ENCODE data around the gene ORC3.
"Not testable (repeated sequence)": the region's sequence is repeated elsewhere in the genome, so short reads cannot be mapped to it uniquely, and the experiment has no call there.

GRCh38 chr6:87687893-87688292 lies 98.0 kb downstream of the ORC3 start:
- TF ChIP-seq, protein P1, sequence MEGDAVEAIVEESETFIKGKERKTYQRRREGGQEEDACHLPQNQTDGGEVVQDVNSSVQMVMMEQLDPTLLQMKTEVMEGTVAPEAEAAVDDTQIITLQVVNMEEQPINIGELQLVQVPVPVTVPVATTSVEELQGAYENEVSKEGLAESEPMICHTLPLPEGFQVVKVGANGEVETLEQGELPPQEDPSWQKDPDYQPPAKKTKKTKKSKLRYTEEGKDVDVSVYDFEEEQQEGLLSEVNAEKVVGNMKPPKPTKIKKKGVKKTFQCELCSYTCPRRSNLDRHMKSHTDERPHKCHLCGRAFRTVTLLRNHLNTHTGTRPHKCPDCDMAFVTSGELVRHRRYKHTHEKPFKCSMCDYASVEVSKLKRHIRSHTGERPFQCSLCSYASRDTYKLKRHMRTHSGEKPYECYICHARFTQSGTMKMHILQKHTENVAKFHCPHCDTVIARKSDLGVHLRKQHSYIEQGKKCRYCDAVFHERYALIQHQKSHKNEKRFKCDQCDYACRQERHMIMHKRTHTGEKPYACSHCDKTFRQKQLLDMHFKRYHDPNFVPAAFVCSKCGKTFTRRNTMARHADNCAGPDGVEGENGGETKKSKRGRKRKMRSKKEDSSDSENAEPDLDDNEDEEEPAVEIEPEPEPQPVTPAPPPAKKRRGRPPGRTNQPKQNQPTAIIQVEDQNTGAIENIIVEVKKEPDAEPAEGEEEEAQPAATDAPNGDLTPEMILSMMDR (IDR thresholded peaks at IDR 0.05), result not testable (repeated sequence)
- not testable (repeated sequence) for TF ChIP-seq ZFX (IDR thresholded peaks at IDR 0.05; ENCODE audit: borderline replicate concordance)

Measured in 22Rv1 (cell line).